IPS-NIHi7 (cell line): ENCODE results near the gene TDRD10.

ENCODE experiments used
- DNase-seq: peaks from one replicate; pipeline ENCODE4 v3.0.0; 2012; ENCODE audit warnings: mixed read lengths; ENCODE audit errors: extremely low spot score

Gene TDRD10

GRCh38 chr1:154552036-154552435 lies 50.0 kb downstream of the TDRD10 start:
- DNase-seq = no peak

- DNase-seq = no peak
Measured at GRCh38 chr1:154553056-154554030, 51.3 kb downstream of the TDRD10 start.

- peak; percentile 48 for DNase-seq
Measured at GRCh38 chr1:154556422-154556821, 54.4 kb downstream of the TDRD10 start.

- DNase-seq = no peak
Measured at GRCh38 chr1:154557248-154557938, 55.4 kb downstream of the TDRD10 start.

GRCh38 chr1:154557939-154558719 lies 56.1 kb downstream of the TDRD10 start, which contains the start of gene UBE2Q1:
Gene UBE2Q1 (minus strand): TSS chr1:154558662. CDS start chr1:154558553, 109 bp downstream.
- DNase-seq = no peak

GRCh38 chr1:154558720-154559465 lies 56.9 kb downstream of the TDRD10 start:
- DNase-seq = peak; percentile 90

GRCh38 chr1:154559466-154560044 lies 57.5 kb downstream of the TDRD10 start:
- DNase-seq = peak; percentile 81

- no peak for DNase-seq
Measured at GRCh38 chr1:154565876-154566275, 63.9 kb downstream of the TDRD10 start.

- DNase-seq = peak; percentile 96
Measured at GRCh38 chr1:154567386-154568156, 65.6 kb downstream of the TDRD10 start, which contains the start of gene CHRNB2. Gene CHRNB2 (plus strand): TSS chr1:154567778. CDS start chr1:154568045, 267 bp downstream.

GRCh38 chr1:154568157-154568815 lies 66.3 kb downstream of the TDRD10 start:
- no peak for DNase-seq

- no peak for DNase-seq
Measured at GRCh38 chr1:154571244-154571963, 69.4 kb downstream of the TDRD10 start.

- DNase-seq = no peak
Measured at GRCh38 chr1:154571964-154572288, 69.9 kb downstream of the TDRD10 start.

GRCh38 chr1:154572468-154573167 lies 70.6 kb downstream of the TDRD10 start:
- no peak for DNase-seq

- DNase-seq = no peak
Measured at GRCh38 chr1:154573168-154573510, 71.1 kb downstream of the TDRD10 start.

- DNase-seq = no peak
Measured at GRCh38 chr1:154574716-154575115, 72.7 kb downstream of the TDRD10 start.

- no peak for DNase-seq
Measured at GRCh38 chr1:154575147-154575927, 73.3 kb downstream of the TDRD10 start.

- no peak for DNase-seq
Measured at GRCh38 chr1:154575951-154576566, 74.0 kb downstream of the TDRD10 start.
